RWPE1 (cell line): Measurements from ENCODE around the gene SLC4A11.

Experiments
- CTCF ChIA-PET: fragments of 350-600 bp; sonication (Branson Sonifier 250); formaldehyde crosslinking; extraction: SDS; loops from one replicate; lab custom pipeline; 2021; lab: Yijun Ruan, JAX
- POLR2A ChIA-PET: fragments of 400-600 bp; formaldehyde crosslinking; extraction: SDS; loops from one replicate; lab custom pipeline; 2020; ENCODE audit warnings: antibody characterized with exemption; ENCODE audit not compliant: low non-redundant PET; lab: Yijun Ruan, JAX
- DNase-seq: peaks from one replicate; pipeline ENCODE4 v3.0.0; 2012; ENCODE audit warnings: low spot score
- H3K27ac ChIP-seq: fragments of 450-650 bp; 2 replicates; pipeline ENCODE4 v1.5.1; 2017
- TF ChIP-seq, protein P1 (sequence below): fragments of 450-650 bp; conservative IDR thresholded peaks from 2 replicates; pipeline ENCODE4 v1.5.1; 2017; ENCODE audit warnings: low read depth, mild to moderate bottlenecking

Gene SLC4A11

DNA sequence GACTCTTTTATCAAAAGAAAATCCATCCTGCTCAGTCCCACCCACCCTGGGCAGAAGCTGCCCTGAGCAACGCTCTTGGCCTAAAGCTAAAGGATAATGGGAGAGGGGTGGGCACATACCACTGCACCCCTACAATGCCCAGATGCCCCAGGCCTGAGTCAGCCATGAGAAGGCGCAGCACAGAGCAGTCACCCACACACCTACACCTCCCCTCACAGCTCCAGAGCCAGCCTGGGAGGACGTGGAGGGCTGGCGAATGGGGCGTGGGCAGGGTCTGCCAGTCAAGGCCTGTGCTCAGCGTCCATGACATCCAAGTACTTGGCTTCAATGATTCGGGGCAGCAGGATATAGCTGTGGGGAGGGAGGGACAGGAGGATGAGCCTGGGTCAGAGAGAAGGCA, 11.5 kb downstream of the SLC4A11 start:
- peak; percentile 68 for DNase-seq
- TF ChIP-seq, protein P1, sequence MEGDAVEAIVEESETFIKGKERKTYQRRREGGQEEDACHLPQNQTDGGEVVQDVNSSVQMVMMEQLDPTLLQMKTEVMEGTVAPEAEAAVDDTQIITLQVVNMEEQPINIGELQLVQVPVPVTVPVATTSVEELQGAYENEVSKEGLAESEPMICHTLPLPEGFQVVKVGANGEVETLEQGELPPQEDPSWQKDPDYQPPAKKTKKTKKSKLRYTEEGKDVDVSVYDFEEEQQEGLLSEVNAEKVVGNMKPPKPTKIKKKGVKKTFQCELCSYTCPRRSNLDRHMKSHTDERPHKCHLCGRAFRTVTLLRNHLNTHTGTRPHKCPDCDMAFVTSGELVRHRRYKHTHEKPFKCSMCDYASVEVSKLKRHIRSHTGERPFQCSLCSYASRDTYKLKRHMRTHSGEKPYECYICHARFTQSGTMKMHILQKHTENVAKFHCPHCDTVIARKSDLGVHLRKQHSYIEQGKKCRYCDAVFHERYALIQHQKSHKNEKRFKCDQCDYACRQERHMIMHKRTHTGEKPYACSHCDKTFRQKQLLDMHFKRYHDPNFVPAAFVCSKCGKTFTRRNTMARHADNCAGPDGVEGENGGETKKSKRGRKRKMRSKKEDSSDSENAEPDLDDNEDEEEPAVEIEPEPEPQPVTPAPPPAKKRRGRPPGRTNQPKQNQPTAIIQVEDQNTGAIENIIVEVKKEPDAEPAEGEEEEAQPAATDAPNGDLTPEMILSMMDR = no peak
- H3K27ac ChIP-seq = peak overlapping the region; percentile 76
- CTCF ChIA-PET = interaction anchor here (1.0 kb wide), 1 partner anchor 87 kb away, joined by 3 read pairs; no protein-coding TSS in a partner anchor
- POLR2A ChIA-PET = no interaction called here

DNA sequence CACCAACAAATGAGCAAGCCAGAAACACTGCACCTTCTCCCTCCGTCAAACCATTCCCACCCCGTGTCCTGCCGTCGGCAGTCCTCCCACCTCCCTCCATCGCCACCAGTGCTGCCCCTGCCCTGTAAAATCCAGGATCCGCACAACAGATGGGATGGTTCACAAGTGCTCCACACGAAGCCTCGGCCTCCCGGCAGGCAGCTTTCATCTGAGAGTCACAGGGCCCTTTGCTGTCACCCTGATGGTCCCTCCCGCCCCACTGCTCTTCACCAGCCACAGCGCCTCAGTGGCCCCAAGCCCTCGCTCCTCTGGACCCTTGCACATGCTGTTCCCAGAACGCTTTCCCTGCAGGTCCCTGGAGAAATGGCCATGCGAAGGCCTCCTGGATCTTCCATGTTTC, 12.1 kb downstream of the SLC4A11 start:
- H3K27ac ChIP-seq = peak overlapping the region; percentile 76
- DNase-seq = no peak
- POLR2A ChIA-PET = no interaction called here
- CTCF ChIA-PET = interaction anchor here (1.0 kb wide), 1 partner anchor 87 kb away, joined by 3 read pairs; no protein-coding TSS in a partner anchor
- TF ChIP-seq, protein P1 = no peak

DNA sequence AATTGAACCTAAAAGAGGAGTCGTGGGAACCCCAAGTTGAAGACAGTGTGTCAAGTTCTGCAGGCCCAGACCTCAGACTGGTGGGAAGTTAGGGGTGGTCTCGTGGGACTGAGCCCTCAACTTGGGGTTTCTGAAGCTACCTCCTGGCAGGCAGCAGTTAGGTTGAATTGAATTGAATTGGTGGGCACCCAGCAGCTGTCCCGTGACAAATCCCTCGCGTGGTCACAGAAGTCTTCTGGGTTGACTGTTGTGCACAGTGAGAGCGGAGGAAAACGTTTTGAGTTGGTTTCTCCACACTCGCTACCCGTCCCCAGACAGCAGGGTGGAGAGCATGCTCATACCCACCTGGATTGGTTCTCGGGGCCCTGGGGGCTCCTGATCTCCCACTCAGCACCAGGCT, 12.9 kb downstream of the SLC4A11 start:
- POLR2A ChIA-PET = interaction anchor here (1.2 kb wide), 1 partner anchor 22 kb away, joined by 3 read pairs; no protein-coding TSS in a partner anchor
- TF ChIP-seq, protein P1 = no peak
- no peak for DNase-seq
- peak overlapping the region; percentile 76 for H3K27ac ChIP-seq
- CTCF ChIA-PET = no interaction called here

DNA sequence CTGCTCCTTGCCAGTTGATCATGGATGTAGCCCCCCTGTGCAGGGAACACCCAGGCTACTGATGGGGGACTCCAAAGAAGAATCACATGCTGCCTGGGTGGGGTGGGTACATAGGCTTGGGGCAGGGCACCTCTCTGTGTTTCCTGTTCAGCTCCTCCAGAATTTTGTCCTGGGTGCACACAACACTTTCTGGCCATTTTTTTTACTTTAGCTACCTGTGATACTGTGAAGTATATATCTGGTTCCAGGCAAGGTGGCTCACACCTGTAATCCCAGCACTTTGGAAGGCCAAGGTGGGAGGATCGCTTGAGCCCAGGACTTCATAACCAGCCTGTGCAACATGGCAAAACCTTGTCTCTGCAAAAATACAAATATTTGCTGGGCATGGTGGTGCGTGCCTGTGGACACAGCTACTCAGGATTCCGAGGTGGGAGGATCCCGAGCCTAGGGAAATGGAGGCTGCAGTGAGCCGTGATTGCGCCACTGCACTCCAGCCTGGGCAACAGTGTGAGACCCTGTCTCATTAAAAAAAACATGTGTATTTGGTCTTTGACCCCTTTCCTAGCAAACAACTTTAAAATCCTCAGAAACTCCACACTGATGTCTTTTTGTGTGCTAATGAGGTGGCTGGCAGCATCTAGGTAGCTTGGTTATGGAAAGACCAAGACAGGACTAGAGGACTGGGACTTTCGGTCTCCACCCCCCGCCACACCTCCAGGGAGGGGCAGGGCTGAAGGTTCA, 14.1 kb downstream of the SLC4A11 start:
- POLR2A ChIA-PET = interaction anchor here (0.6 to 1.2 kb wide), 2 partner anchors 13 to 21 kb away, joined by 3 to 4 read pairs; no protein-coding TSS in a partner anchor
- peak; percentile 65 for DNase-seq
- peak overlapping the region; percentile 76 for H3K27ac ChIP-seq
- TF ChIP-seq, protein P1 = no peak
- CTCF ChIA-PET = no interaction called here

DNA sequence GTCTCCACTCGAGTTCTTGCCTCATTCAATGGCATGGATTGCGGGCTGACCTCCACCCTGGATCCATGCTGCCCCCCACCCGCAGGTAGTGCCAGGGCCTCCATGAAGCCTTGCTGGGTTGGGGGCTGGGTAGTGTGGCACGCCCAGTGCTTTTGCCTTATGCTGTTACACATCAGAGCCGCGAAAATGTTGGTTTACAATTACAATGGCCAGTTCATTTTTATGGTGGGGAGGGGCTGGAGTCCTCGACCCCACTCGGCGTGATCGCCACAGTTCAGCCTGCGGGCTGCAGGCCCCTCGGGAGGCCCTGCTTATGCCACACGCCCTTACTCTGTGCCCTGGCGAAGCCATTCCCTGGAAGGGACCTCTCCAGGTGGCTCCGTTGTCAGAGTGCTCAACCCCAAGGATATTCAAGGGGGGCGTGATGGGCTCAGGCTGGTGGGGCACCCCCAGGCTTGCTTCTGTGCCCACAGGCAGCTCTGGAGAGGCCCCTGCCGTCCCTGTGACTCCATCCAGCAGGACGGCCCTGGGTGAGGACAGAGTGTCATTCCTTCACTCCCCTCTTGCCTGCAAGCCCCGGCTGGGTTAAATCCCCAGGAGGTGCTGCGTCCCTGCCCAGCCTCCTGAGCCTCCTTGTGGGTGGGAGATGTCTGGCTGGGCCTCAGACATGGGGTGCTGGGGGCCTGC, 14.9 kb downstream of the SLC4A11 start:
- TF ChIP-seq, protein P1 = no peak
- ChIA-PET POLR2A (interaction anchor here (0.6 kb wide), 1 partner anchor 8 kb away, joined by 3 read pairs; no protein-coding TSS in a partner anchor), CTCF (no interaction called here)
- DNase-seq = no peak
- H3K27ac ChIP-seq = peak overlapping the region; percentile 76

DNA sequence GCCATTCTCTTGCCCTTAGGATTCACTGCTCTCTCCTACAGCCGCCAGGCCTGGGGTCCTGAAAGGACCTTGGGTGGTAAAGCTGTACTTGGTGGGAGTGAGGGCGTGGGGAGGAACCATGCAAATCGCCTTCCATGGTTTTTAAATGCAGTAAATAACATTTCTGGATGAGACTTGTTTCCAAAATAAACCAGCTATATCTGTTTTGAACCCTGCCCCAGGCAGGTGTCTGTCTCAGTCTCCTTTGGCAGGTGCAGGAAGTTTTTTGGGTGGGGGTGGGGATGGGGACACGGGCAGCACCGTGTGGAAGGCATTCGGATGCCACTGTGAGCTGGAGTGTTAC, 15.4 kb downstream of the SLC4A11 start:
- CTCF ChIA-PET = interaction anchor here (0.6 kb wide), 1 partner anchor 9 kb away, joined by 4 read pairs; no protein-coding TSS in a partner anchor
- H3K27ac ChIP-seq = peak overlapping the region; percentile 76
- POLR2A ChIA-PET = interaction anchor here (0.6 kb wide), 1 partner anchor 8 kb away, joined by 3 read pairs; no protein-coding TSS in a partner anchor
- TF ChIP-seq, protein P1 = no peak
- no peak for DNase-seq
